HepG2 (cell line): ENCODE results near the gene ATG13. TPM values are rescaled to one million over a fixed set of nuclear protein-coding genes. Genes with fewer than 3 reads are reported as not detected.
A peak's percentile ranks its signal among the peaks of the same experiment; 100 is the strongest.

Experiments
- ADNP ChIP-seq: sonication (generic); formaldehyde crosslinking; IDR thresholded peaks from 2 replicates; pipeline ENCODE4 v1.4.0; 2020; ENCODE audit warnings: missing genetic modification reagents
- BHLHE40 ChIP-seq: IDR thresholded peaks from 2 replicates; pipeline ENCODE4 v1.6.1; 2011; ENCODE audit warnings: low read length, improper control_type of control experiment
- CENPBD1 ChIP-seq: sonication (generic); formaldehyde crosslinking; IDR thresholded peaks from 2 replicates; pipeline ENCODE4 v1.8.0; 2022; ENCODE audit warnings: missing genetic modification reagents, low read depth, mild to moderate bottlenecking, borderline replicate concordance
- CSRNP2 ChIP-seq: sonication (generic); formaldehyde crosslinking; conservative IDR thresholded peaks from 2 replicates; pipeline ENCODE4 v1.8.0; 2022; ENCODE audit warnings: low read depth, missing genetic modification reagents
- DPF2 ChIP-seq: sonication (generic); formaldehyde crosslinking; IDR thresholded peaks from 2 replicates; pipeline ENCODE4 v1.4.0; 2020; ENCODE audit warnings: mild to moderate bottlenecking, low read depth, missing genetic modification reagents, borderline replicate concordance
- DRAP1 ChIP-seq: IDR thresholded peaks from 2 replicates; pipeline ENCODE4 v1.6.1; 2016; ENCODE audit warnings: missing genetic modification reagents, missing compliant biosample characterization
- FLYWCH1 ChIP-seq: sonication (generic); formaldehyde crosslinking; IDR thresholded peaks from 2 replicates; pipeline ENCODE4 v1.8.1; 2023; ENCODE audit warnings: mild to moderate bottlenecking, missing genetic modification reagents
- FOXK1 ChIP-seq: sonication (generic); formaldehyde crosslinking; IDR thresholded peaks from 2 replicates; pipeline ENCODE4 v1.4.0; 2020; ENCODE audit warnings: low read depth, missing genetic modification reagents, borderline replicate concordance
- MBD4 ChIP-seq: IDR thresholded peaks from 2 replicates; pipeline ENCODE4 v1.6.1; 2012; ENCODE audit warnings: low read length, inconsistent platforms, borderline replicate concordance
- POLR2AphosphoS5 ChIP-seq: IDR thresholded peaks from 2 replicates; pipeline ENCODE4 v1.6.1; 2012; ENCODE audit warnings: low read depth, low read length
- SNAI1 ChIP-seq: sonication (generic); formaldehyde crosslinking; IDR thresholded peaks from 2 replicates; pipeline ENCODE4 v1.5.0; 2020; ENCODE audit warnings: mild to moderate bottlenecking, missing genetic modification reagents, borderline replicate concordance
- TBL1XR1 ChIP-seq: fragments of 150-350 bp; IDR thresholded peaks from 2 replicates; pipeline ENCODE4 v1.6.1; 2014; ENCODE audit warnings: borderline replicate concordance, low read length; ENCODE audit not compliant: partially characterized antibody
- TCF12 ChIP-seq, 2 experiments: fragments of 450-650 bp in 1 of 2; sonication (generic) in 1 of 2; formaldehyde crosslinking in 1 of 2; IDR thresholded peaks; 2 replicates each; pipeline versions ENCODE4 v1.6.1 to v1.8.0; 2017 to 2022; ENCODE audit warnings: antibody characterized with exemption in 1 of 2, mild to moderate bottlenecking in 1 of 2, missing genetic modification reagents in 1 of 2, moderate library complexity in 1 of 2
- THRA ChIP-seq: sonication (generic); formaldehyde crosslinking; IDR thresholded peaks from 2 replicates; pipeline ENCODE4 v1.4.0; 2020; ENCODE audit warnings: missing genetic modification reagents, borderline replicate concordance
- TIGD3 ChIP-seq: sonication (generic); formaldehyde crosslinking; IDR thresholded peaks from 2 replicates; pipeline ENCODE4 v1.5.1; 2020; ENCODE audit warnings: mild to moderate bottlenecking, missing genetic modification reagents, borderline replicate concordance
- TRIM22 ChIP-seq: fragments of 450-650 bp; IDR thresholded peaks from 2 replicates; pipeline ENCODE4 v1.6.1; 2017
- ZFP1 ChIP-seq: IDR thresholded peaks from 2 replicates; pipeline ENCODE4 v1.6.1; 2016
- ZNF251 ChIP-seq: sonication (generic); formaldehyde crosslinking; IDR thresholded peaks from 2 replicates; pipeline ENCODE4 v1.9.0; 2021; ENCODE audit warnings: mild to moderate bottlenecking, missing genetic modification reagents
- ZNF350 ChIP-seq: sonication (generic); formaldehyde crosslinking; IDR thresholded peaks from 2 replicates; pipeline ENCODE4 v1.4.0; 2020; ENCODE audit warnings: mild to moderate bottlenecking, low read depth, missing genetic modification reagents, borderline replicate concordance
- ZNF562 ChIP-seq: sonication (generic); formaldehyde crosslinking; IDR thresholded peaks from 2 replicates; pipeline ENCODE4 v1.8.0; 2022; ENCODE audit warnings: missing genetic modification reagents, borderline replicate concordance
- ZNF605 ChIP-seq: sonication (generic); formaldehyde crosslinking; IDR thresholded peaks from 2 replicates; pipeline ENCODE4 v1.8.0; 2022; ENCODE audit warnings: mild to moderate bottlenecking, missing genetic modification reagents
- ZNF616 ChIP-seq: sonication (generic); formaldehyde crosslinking; IDR thresholded peaks from 2 replicates; pipeline ENCODE4 v1.5.0; 2020; ENCODE audit warnings: low read depth, mild to moderate bottlenecking, missing genetic modification reagents
- ZNF788 ChIP-seq: sonication (generic); formaldehyde crosslinking; IDR thresholded peaks from 2 replicates; pipeline ENCODE4 v1.5.0; 2020; ENCODE audit warnings: mild to moderate bottlenecking, missing genetic modification reagents, borderline replicate concordance
- ZSCAN20 ChIP-seq: sonication (generic); formaldehyde crosslinking; IDR thresholded peaks from 2 replicates; pipeline ENCODE4 v1.4.0; 2020; ENCODE audit warnings: missing genetic modification reagents, mild to moderate bottlenecking, borderline replicate concordance
- polyA plus RNA-seq, 8 experiments: library from polyadenylated mRNA; depleted of rRNA in 3 of 8; stranded (reverse) in 7 of 8; unstranded in 1 of 8; fragments of >200 nt; fragmentation: Illumina TruSeq in 4 of 8; extraction: Trizol in 4 of 8; gene quantifications; 2 replicates each; pipeline versions ENCODE4 v1.2.1 to v1.2.3, GENCODE V29; 2011 to 2016; ENCODE audit warnings: low read depth in 4 of 8, missing spikeins in 1 of 8, mixed read lengths in 1 of 8; ENCODE audit not compliant: insufficient read depth in 1 of 8
- total RNA-seq, 5 experiments: library from RNA; depleted of rRNA; stranded (reverse); fragments of >200 nt; fragmentation: Illumina TruSeq; extraction: Trizol; gene quantifications; 2 replicates each; pipeline ENCODE4 v1.2.3, GENCODE V29; 2016; ENCODE audit warnings: low read depth in 1 of 5

ATG13 gene
- total and polyA plus RNA-seq, 2 of the 13 experiments (the other 11 are each of a cell fraction or from before 2014, with no cell fraction given): 55.0 to 77.3 TPM

GRCh38 chr11:46719048-46719542 lies 101.7 kb downstream of the ATG13 start, which contains the start of gene F2 (continued):
- TF ChIP-seq CENPBD1 (CRISPR knock-in tag) (no peak), TIGD3 (CRISPR knock-in tag) (peak; percentile 74; the same call in 1 of the 2 replicates), ZNF251 (CRISPR knock-in tag) (no peak), ZSCAN20 (CRISPR knock-in tag) (no peak), DRAP1 (CRISPR knock-in tag) (peak; percentile 95), ADNP (CRISPR knock-in tag) (no peak), MBD4 (no peak), FLYWCH1 (CRISPR knock-in tag) (no peak), ZNF788 (no peak), THRA (CRISPR knock-in tag) (peak; percentile 96), ZNF562 (no peak), TBL1XR1 (no peak), ZNF605 (peak; percentile 93; the same call in 1 of the 2 replicates), ZFP1 (peak; percentile 85; the same call in 1 of the 2 replicates), POLR2AphosphoS5 (peak; percentile 99), DPF2 (CRISPR knock-in tag) (peak; percentile 67; the same call in 1 of the 2 replicates), FOXK1 (peak; percentile 73; the same call in 1 of the 2 replicates), CSRNP2 (CRISPR knock-in tag) (no peak), ZNF616 (CRISPR knock-in tag) (0 out of 2 replicates have a peak, but pooled peaks have one; percentile 24), BHLHE40 (no peak; the same call in 1 of the 2 replicates), ZNF350 (CRISPR knock-in tag) (peak; percentile 29; the same call in 1 of the 2 replicates), TCF12 (IDR thresholded peaks at IDR 0.05) (no peak), TCF12 (CRISPR knock-in tag; IDR thresholded peaks at IDR 0.05) (peak; percentile 84; the same call in 1 of the 2 replicates), TRIM22 (no peak), SNAI1 (CRISPR knock-in tag) (no peak)
